HCT116 (cell line): Measurements from ENCODE around the gene SGSH. TPM values are rescaled to one million over a fixed set of nuclear protein-coding genes. Genes with fewer than 3 reads are reported as not detected.

Source experiments
- ATAC-seq: fragments of 200-7000 bp; cut with Tn5 transposase; 2 replicates; pipeline ENCODE4 v1.9.1; 2020; ENCODE audit warnings: mild to moderate bottlenecking, moderate library complexity
- BruUV-seq: library from RNA; stranded (reverse); fragments of 400-500 nt; replicated peaks from 2 replicates; lab custom pipeline; 2021; lab: Mats Ljungman, UMichigan
- CTCF ChIA-PET: fragments of 300-600 bp; sonication (Branson Sonifier 250); formaldehyde crosslinking; loops from one replicate; lab custom pipeline; 2021; ENCODE audit warnings: antibody characterized with exemption; lab: Charles Lee
- POLR2A ChIA-PET: fragments of 300-600, 350-600 bp; sonication (Branson Sonifier 250); formaldehyde crosslinking; loops from one replicate; lab custom pipeline; 2021; ENCODE audit warnings: antibody characterized with exemption; lab: Charles Lee
- RAD21 ChIA-PET, 2 experiments: fragments of 300-600 bp; sonication (Branson Sonifier 250); formaldehyde crosslinking; loops; one replicate each; lab custom pipeline; 2023; ENCODE audit warnings: low total read pairs in 2 of 2; ENCODE audit not compliant: uncharacterized antibody in 2 of 2, unreplicated experiment in 2 of 2, low non-redundant PET in 1 of 2; lab: Charles Lee
- DNase-seq: peaks from one replicate; pipeline ENCODE4 v3.0.0-alpha.2; 2010; ENCODE audit warnings: low read depth, low spot score
- H2AFZ ChIP-seq: fragments of 200-600 bp; shearing (Covaris generic), sonication (generic); 2 replicates; pipeline ENCODE4 v1.6.1; 2017; ENCODE audit warnings: low read depth, mixed run types, mixed read lengths, antibody characterized with exemption, low read length; ENCODE audit not compliant: poor library complexity, severe bottlenecking
- H3K27ac ChIP-seq: 2 replicates; pipeline ENCODE4 v1.5.1; 2012; ENCODE audit warnings: low read depth, low read length
- H3K27me3 ChIP-seq: fragments of 200-600 bp; sonication (generic); 2 replicates; pipeline ENCODE4 v1.6.1; 2016; ENCODE audit warnings: mixed run types, low read length, mixed read lengths; ENCODE audit not compliant: insufficient read depth
- H3K36me3 ChIP-seq, 2 experiments: fragments of 200-500 bp in 1 of 2; fragments of 200-600 bp in 1 of 2; sonication (Bioruptor generic) in 1 of 2; sonication (generic) in 1 of 2; 2 replicates each; pipeline versions ENCODE4 v1.5.1 to v1.6.1; 2014 to 2016; ENCODE audit warnings: low read length in 2 of 2, inconsistent platforms in 1 of 2, mixed read lengths in 1 of 2, mixed run types in 1 of 2; ENCODE audit not compliant: insufficient read depth in 2 of 2, control insufficient read depth in 1 of 2
- H3K4me1 ChIP-seq, 2 experiments: fragments of 200-600 bp in 1 of 2; sonication (generic) in 1 of 2; 2 replicates each; pipeline versions ENCODE4 v1.5.1 to v1.6.1; 2012 to 2017; ENCODE audit warnings: low read length in 2 of 2, inconsistent platforms in 1 of 2, mild to moderate bottlenecking in 1 of 2, mixed read lengths in 1 of 2, mixed run types in 1 of 2, moderate library complexity in 1 of 2; ENCODE audit not compliant: insufficient read depth in 2 of 2, control insufficient read depth in 1 of 2
- H3K4me2 ChIP-seq: fragments of 200-600 bp; sonication (generic); 2 replicates; pipeline ENCODE4 v1.6.1; 2017; ENCODE audit warnings: mixed run types, low read length, mixed read lengths
- H3K4me3 ChIP-seq, 2 experiments: fragments of 200-600 bp in 1 of 2; sonication (generic) in 1 of 2; replicated peaks in 1 of 2; 2 replicates each; pipeline ENCODE4 v1.5.1; 2011 to 2016; ENCODE audit warnings: low read length in 2 of 2, control low read depth in 1 of 2, low read depth in 1 of 2, mild to moderate bottlenecking in 1 of 2, mixed read lengths in 1 of 2, mixed run types in 1 of 2
- H3K79me2 ChIP-seq: fragments of 200-600 bp; sonication (generic); 2 replicates; pipeline ENCODE4 v1.6.1; 2017; ENCODE audit warnings: mild to moderate bottlenecking, mixed run types, low read length, moderate library complexity, mixed read lengths; ENCODE audit not compliant: insufficient read depth
- H3K9ac ChIP-seq: fragments of 200-600 bp; sonication (generic); 2 replicates; pipeline ENCODE4 v1.6.1; 2016; ENCODE audit warnings: low read length, mixed read lengths
- H3K9me2 ChIP-seq: fragments of 200-600 bp; sonication (generic), shearing (Covaris generic); 2 replicates; pipeline ENCODE4 v1.6.1; 2017; ENCODE audit warnings: mixed run types, mild to moderate bottlenecking, moderate library complexity; ENCODE audit not compliant: insufficient read depth
- H3K9me3 ChIP-seq, 2 experiments: fragments of 200-500 bp in 1 of 2; fragments of 200-600 bp in 1 of 2; sonication (Bioruptor generic) in 1 of 2; sonication (generic) in 1 of 2; 2 replicates each; pipeline ENCODE4 v1.6.1; 2014 to 2017; ENCODE audit warnings: low read length in 2 of 2, mixed read lengths in 2 of 2, inconsistent platforms in 1 of 2, low read depth in 1 of 2, mild to moderate bottlenecking in 1 of 2, mixed run types in 1 of 2, moderate library complexity in 1 of 2; ENCODE audit not compliant: control insufficient read depth in 1 of 2, insufficient read depth in 1 of 2
- H4K20me1 ChIP-seq: fragments of 200-600 bp; sonication (generic), shearing (Covaris generic); 2 replicates; pipeline ENCODE4 v1.6.1; 2017; ENCODE audit warnings: mixed run types, mild to moderate bottlenecking, moderate library complexity; ENCODE audit not compliant: insufficient read depth
- ATF3 ChIP-seq: IDR thresholded peaks from 2 replicates; pipeline ENCODE4 v1.6.1; 2012
- CBX3 ChIP-seq: IDR thresholded peaks from 2 replicates; pipeline ENCODE4 v1.6.1; 2012; ENCODE audit warnings: low read depth
- CEBPB ChIP-seq: IDR thresholded peaks from 2 replicates; pipeline ENCODE4 v1.6.1; 2012; ENCODE audit warnings: low read depth
- CTCF ChIP-seq, 3 experiments: fragments of 200-600 bp in 1 of 3; sonication (generic) in 1 of 3; IDR thresholded peaks in 2 of 3; conservative IDR thresholded peaks in 1 of 3; 2 replicates each; pipeline ENCODE4 v1.5.1; 2012 to 2017; ENCODE audit warnings: low read depth in 2 of 3, low read length in 2 of 3, antibody characterized with exemption in 1 of 3, borderline replicate concordance in 1 of 3, control low read depth in 1 of 3, mild to moderate bottlenecking in 1 of 3, mixed read lengths in 1 of 3, mixed run types in 1 of 3, moderate library complexity in 1 of 3; ENCODE audit not compliant: insufficient read depth in 1 of 3
- EGR1 ChIP-seq: IDR thresholded peaks from 2 replicates; pipeline ENCODE4 v1.6.1; 2012; ENCODE audit warnings: low read depth
- EZH2 ChIP-seq: fragments of 200-600 bp; sonication (generic); IDR thresholded peaks from 2 replicates; pipeline ENCODE4 v1.6.1; 2017; ENCODE audit warnings: antibody characterized with exemption, mixed run types
- EZH2phosphoT487 ChIP-seq: fragments of 200-600 bp; IDR thresholded peaks from 2 replicates; pipeline ENCODE4 v1.6.1; 2018; ENCODE audit warnings: antibody characterized with exemption, borderline replicate concordance
- JUND ChIP-seq: IDR thresholded peaks from 2 replicates; pipeline ENCODE4 v1.6.1; 2012
- MAX ChIP-seq: IDR thresholded peaks from 2 replicates; pipeline ENCODE4 v1.6.1; 2012
- POLR2AphosphoS5 ChIP-seq: IDR thresholded peaks from 2 replicates; pipeline ENCODE4 v1.6.1; 2011; ENCODE audit warnings: mild to moderate bottlenecking, low read depth, low read length, moderate library complexity
- RAD21 ChIP-seq: IDR thresholded peaks from 2 replicates; pipeline ENCODE4 v1.6.1; 2012; ENCODE audit warnings: low read depth, mild to moderate bottlenecking
- YY1 ChIP-seq: IDR thresholded peaks from 2 replicates; pipeline ENCODE4 v1.6.1; 2011; ENCODE audit warnings: low read length, low read depth, moderate library complexity, mild to moderate bottlenecking; ENCODE audit not compliant: insufficient replicate concordance; ENCODE audit errors: extremely low read depth
- ZBTB33 ChIP-seq: IDR thresholded peaks from 2 replicates; pipeline ENCODE4 v1.6.1; 2011; ENCODE audit warnings: mild to moderate bottlenecking, low read length, moderate library complexity; ENCODE audit not compliant: insufficient replicate concordance; ENCODE audit errors: extremely low read depth
- ZFX ChIP-seq: fragments of 450-650 bp; IDR thresholded peaks from 2 replicates; pipeline ENCODE4 v1.6.1; 2017
- ZNF274 ChIP-seq: fragments of 200-500 bp; sonication (Bioruptor generic); IDR thresholded peaks from 2 replicates; pipeline ENCODE4 v1.6.1; 2014; ENCODE audit warnings: mild to moderate bottlenecking, low read depth, low read length, inconsistent platforms
- intact Hi-C: fragments of 100-400 bp; cut with micrococcal nuclease; formaldehyde crosslinking; loops from 2 replicates; pipeline ENCODE4 v1.10.0; 2022
- total RNA-seq: library from RNA; stranded (reverse); gene quantifications from one replicate; pipeline ENCODE4 v1.2.1, GENCODE V29; 2021; ENCODE audit not compliant: unreplicated experiment

SGSH gene
- total RNA-seq, 1 experiment from 2014 or later: 34.4 TPM

- no TSS peak for BruUV-seq
- no peak overlapping the region for H2AFZ ChIP-seq
- no peaks in the 10 kb centered on the region for H3K27me3 ChIP-seq
- ATAC-seq (no peak), DNase-seq (no peak)
- peaks cover 6 to 9% of the 10 kb centered on the region in 2 experiments for H3K4me1 ChIP-seq
- no peak overlapping the region for H3K4me3 ChIP-seq
- CTCF ChIA-PET: no interaction called here
- H3K9me2 ChIP-seq: no peaks in the 10 kb centered on the region
- intact Hi-C loops: no loop called here
- H3K36me3 ChIP-seq: no peaks in the 10 kb centered on the region
- no peaks in the 10 kb centered on the region for H4K20me1 ChIP-seq
- TF ChIP-seq ZNF274: no peak
- no peak for TF ChIP-seq EZH2phosphoT487
- TF ChIP-seq EGR1: no peak
- RAD21 ChIA-PET: no interaction called here
- POLR2A ChIA-PET: no interaction called here
- H3K9me3 ChIP-seq: no peaks in the 10 kb centered on the region
- no peak overlapping the region for H3K27ac ChIP-seq
- no peaks in the 10 kb centered on the region for H3K79me2 ChIP-seq
- no peak overlapping the region for H3K4me2 ChIP-seq
- H3K9ac ChIP-seq: no peak overlapping the region
These were observed 43.4 kb downstream of the SGSH start for GRCh38 chr17:80176757-80177156.

- RAD21 ChIA-PET: no interaction called here
These were observed 46.2 kb downstream of the SGSH start for GRCh38 chr17:80173916-80174315.

More at GRCh38 chr17:80173916-80174315, 46.2 kb downstream of the SGSH start:
- no peak overlapping the region for H3K27ac ChIP-seq
- no peaks in the 10 kb centered on the region for H3K79me2 ChIP-seq
- ATAC-seq (no peak), DNase-seq (no peak)
- intact Hi-C loops: no loop called here
- H4K20me1 ChIP-seq: no peaks in the 10 kb centered on the region
- H2AFZ ChIP-seq: no peak overlapping the region
- H3K27me3 ChIP-seq: no peaks in the 10 kb centered on the region
- H3K36me3 ChIP-seq: no peaks in the 10 kb centered on the region
- no peaks in the 10 kb centered on the region for H3K9me3 ChIP-seq
- POLR2A ChIA-PET: no interaction called here
- no peak overlapping the region for H3K4me3 ChIP-seq
- no peak overlapping the region for H3K9ac ChIP-seq
- TF ChIP-seq POLR2AphosphoS5 (no peak), EZH2 (no peak), CTCF (IDR thresholded peaks at IDR 0.05 in 2 of 3, conservative IDR thresholded peaks at IDR 0.05 in 1 of 3; ENCODE audit: borderline replicate concordance in 1 of 3, insufficient read depth in 1 of 3, low read depth in 2 of 3, low read length in 2 of 3) (no peak), ATF3 (no peak), YY1 (no peak), CBX3 (no peak), ZBTB33 (no peak), MAX (no peak), JUND (no peak), ZFX (no peak), CEBPB (no peak), RAD21 (no peak), EGR1 (no peak)
- CTCF ChIA-PET: no interaction called here
- H3K9me2 ChIP-seq: no peaks in the 10 kb centered on the region
- peaks cover 10 to 18% of the 10 kb centered on the region in 2 experiments for H3K4me1 ChIP-seq
- BruUV-seq: no TSS peak
- no peak overlapping the region for H3K4me2 ChIP-seq
